H9 (cell line): ENCODE measurements around the gene TIAM2. TPM values are rescaled to one million over a fixed set of nuclear protein-coding genes. Genes with fewer than 3 reads are reported as not detected.

ENCODE experiments used
- DNase-seq: peaks from one replicate; pipeline ENCODE4 v3.0.0-alpha.2; 2017
- H2AFZ ChIP-seq: one replicate; pipeline ENCODE4 v1.6.1; 2013; ENCODE audit warnings: mild to moderate bottlenecking, low read length, control low read depth, moderate library complexity
- H2AK5ac ChIP-seq: 2 replicates; pipeline ENCODE4 v1.6.1; 2013; ENCODE audit warnings: low read length, control low read depth, mixed read lengths; ENCODE audit not compliant: insufficient read length
- H2BK120ac ChIP-seq: one replicate; pipeline ENCODE4 v1.6.1; 2013; ENCODE audit warnings: low read depth, mild to moderate bottlenecking, low read length, control low read depth, inconsistent platforms; ENCODE audit not compliant: poor library complexity, severe bottlenecking
- H2BK12ac ChIP-seq: 2 replicates; pipeline ENCODE4 v1.6.1; 2013; ENCODE audit warnings: low read length, control low read depth, mixed read lengths, low read depth; ENCODE audit not compliant: insufficient read length
- H2BK15ac ChIP-seq: 2 replicates; pipeline ENCODE4 v1.6.1; 2013; ENCODE audit warnings: low read depth, low read length, control low read depth
- H2BK20ac ChIP-seq: one replicate; pipeline ENCODE4 v1.6.1; 2013; ENCODE audit warnings: low read depth, mild to moderate bottlenecking, low read length, control low read depth, inconsistent platforms; ENCODE audit not compliant: poor library complexity, severe bottlenecking
- H2BK5ac ChIP-seq: 2 replicates; pipeline ENCODE4 v1.6.1; 2013; ENCODE audit warnings: low read length, control low read depth, mixed read lengths; ENCODE audit not compliant: insufficient read length
- H3K14ac ChIP-seq: 2 replicates; pipeline ENCODE4 v1.6.1; 2013; ENCODE audit warnings: low read length, control low read depth; ENCODE audit not compliant: insufficient read depth
- H3K18ac ChIP-seq: 2 replicates; pipeline ENCODE4 v1.6.1; 2013; ENCODE audit warnings: low read depth, mild to moderate bottlenecking, mixed read lengths, low read length, control low read depth; ENCODE audit not compliant: insufficient read length
- H3K23ac ChIP-seq: 2 replicates; pipeline ENCODE4 v1.6.1; 2013; ENCODE audit warnings: low read length, control low read depth, mixed read lengths, low read depth; ENCODE audit not compliant: insufficient read length
- H3K23me2 ChIP-seq: 2 replicates; pipeline ENCODE4 v1.6.1; 2013; ENCODE audit warnings: low read depth, mild to moderate bottlenecking, mixed read lengths, low read length, control low read depth; ENCODE audit not compliant: insufficient read length, poor library complexity, severe bottlenecking
- H3K27ac ChIP-seq: 2 replicates; pipeline ENCODE4 v1.5.1; 2013; ENCODE audit warnings: low read length, control low read depth, mixed read lengths, low read depth; ENCODE audit not compliant: insufficient read length
- H3K27me3 ChIP-seq: 2 replicates; pipeline ENCODE4 v1.6.1; 2013; ENCODE audit warnings: low read length, control low read depth, inconsistent platforms; ENCODE audit not compliant: insufficient read depth
- H3K4ac ChIP-seq: 2 replicates; pipeline ENCODE4 v1.6.1; 2013; ENCODE audit warnings: low read depth, mild to moderate bottlenecking, control low read depth, inconsistent platforms, low read length, moderate library complexity
- H3K4me1 ChIP-seq: 2 replicates; pipeline ENCODE4 v1.6.1; 2013; ENCODE audit warnings: low read length, control low read depth, inconsistent platforms; ENCODE audit not compliant: insufficient read depth
- H3K4me2 ChIP-seq: 2 replicates; pipeline ENCODE4 v1.6.1; 2013; ENCODE audit warnings: low read length, control low read depth, mixed read lengths; ENCODE audit not compliant: insufficient read length, insufficient read depth
- H3K56ac ChIP-seq: 2 replicates; pipeline ENCODE4 v1.6.1; 2013; ENCODE audit warnings: low read depth, mild to moderate bottlenecking, mixed read lengths, low read length, control low read depth; ENCODE audit not compliant: insufficient read length
- H3K79me1 ChIP-seq: 2 replicates; pipeline ENCODE4 v1.6.1; 2013; ENCODE audit warnings: low read depth, mild to moderate bottlenecking, moderate library complexity, low read length, control low read depth, inconsistent platforms; ENCODE audit not compliant: insufficient read depth, poor library complexity, severe bottlenecking
- H3K79me2 ChIP-seq: 2 replicates; pipeline ENCODE4 v1.6.1; 2013; ENCODE audit warnings: low read length, control low read depth, inconsistent platforms; ENCODE audit not compliant: insufficient read depth
- H3K9ac ChIP-seq: 2 replicates; pipeline ENCODE4 v1.6.1; 2013; ENCODE audit warnings: low read length, control low read depth, mixed read lengths; ENCODE audit not compliant: insufficient read length; ENCODE audit errors: extremely low read depth
- H3K9me3 ChIP-seq: one replicate; pipeline ENCODE4 v1.6.1; 2013; ENCODE audit warnings: low read depth, low read length, inconsistent platforms; ENCODE audit not compliant: control insufficient read depth
- H3T11ph ChIP-seq: one replicate; pipeline ENCODE4 v1.6.1; 2013; ENCODE audit warnings: mild to moderate bottlenecking, low read length, control low read depth, inconsistent platforms
- H4K20me1 ChIP-seq: one replicate; pipeline ENCODE4 v1.6.1; 2013; ENCODE audit not compliant: control insufficient read depth, insufficient read length, insufficient read depth
- H4K5ac ChIP-seq: 2 replicates; pipeline ENCODE4 v1.6.1; 2013; ENCODE audit warnings: low read depth, mild to moderate bottlenecking, mixed read lengths, low read length, control low read depth; ENCODE audit not compliant: insufficient read length
- H4K8ac ChIP-seq: replicated peaks from 2 replicates; pipeline ENCODE4 v1.6.1; 2013; ENCODE audit warnings: low read length, control low read depth, mixed read lengths, low read depth; ENCODE audit not compliant: insufficient read length
- H4K91ac ChIP-seq: 2 replicates; pipeline ENCODE4 v1.6.1; 2013; ENCODE audit warnings: low read depth, mild to moderate bottlenecking, moderate library complexity, mixed read lengths, low read length, control low read depth; ENCODE audit not compliant: insufficient read length
- H3K27ac Mint-ChIP-seq, 3 experiments: 2 replicates in 2 of 3; 3 replicates in 1 of 3; pipeline ENCODE4 v1.8.0; 2020 to 2021; ENCODE audit warnings: mixed read lengths in 3 of 3, mild to moderate bottlenecking in 1 of 3, moderate library complexity in 1 of 3
- H3K27me3 Mint-ChIP-seq: 2 replicates; pipeline ENCODE4 v1.8.0; 2021; ENCODE audit warnings: low read depth, mild to moderate bottlenecking, moderate library complexity, mixed read lengths
- H3K36me3 Mint-ChIP-seq, 3 experiments: 2 replicates in 2 of 3; 3 replicates in 1 of 3; pipeline ENCODE4 v1.8.0; 2020 to 2021; ENCODE audit warnings: low read depth in 3 of 3, mixed read lengths in 3 of 3; ENCODE audit not compliant: insufficient read depth in 1 of 3
- H3K4me1 Mint-ChIP-seq, 2 experiments: 2 replicates each; pipeline ENCODE4 v1.8.0; 2020; ENCODE audit warnings: mixed read lengths in 2 of 2
- H3K4me3 Mint-ChIP-seq, 2 experiments: 2 replicates in 1 of 2; 3 replicates in 1 of 2; pipeline ENCODE4 v1.8.0; 2020 to 2021; ENCODE audit warnings: mild to moderate bottlenecking in 2 of 2, mixed read lengths in 2 of 2, moderate library complexity in 1 of 2
- H3K9me3 Mint-ChIP-seq, 2 experiments: 2 replicates in 1 of 2; 3 replicates in 1 of 2; pipeline ENCODE4 v1.8.0; 2020; ENCODE audit warnings: mild to moderate bottlenecking in 2 of 2, mixed read lengths in 2 of 2, moderate library complexity in 1 of 2
- CTCF ChIP-seq: fragments of 200-600 bp; sonication (generic); conservative IDR thresholded peaks from 3 replicates; pipeline ENCODE4 v1.8.0; 2021; ENCODE audit warnings: antibody characterized with exemption, mild to moderate bottlenecking
- WGBS: extraction: QIAGEN DNeasy Blood & Tissue Kit; methylation state at CpG from one replicate; pipeline ENCODE4 v1.1.7; 2013; ENCODE audit warnings: missing lambda C conversion rate, low lambda C conversion rate, mixed read lengths; ENCODE audit not compliant: insufficient read length; ENCODE audit errors: extremely low coverage; 5-methylcytosine and 5-hydroxymethylcytosine counted together
- total RNA-seq: library from RNA; stranded (reverse); gene quantifications from 2 replicates; pipeline ENCODE4 v1.2.1, GENCODE V29; 2021

Gene TIAM2
- total RNA-seq, 1 experiment from 2014 or later: 6.3 TPM

- no peak for TF ChIP-seq CTCF
- peaks cover 72 to 73% of the 10 kb centered on the region in 2 experiments for H3K4me1 Mint-ChIP-seq
- no peak overlapping the region for H3K23ac ChIP-seq
These were observed 151.1 kb downstream of the TIAM2 start for GRCh38 chr6:155146205-155146604.

More at GRCh38 chr6:155146205-155146604, 151.1 kb downstream of the TIAM2 start:
- Histone ChIP-seq H4K5ac (no peak overlapping the region), H4K8ac (no peak overlapping the region), H2AFZ (no peak overlapping the region), H3K79me2 (no peaks in the 10 kb centered on the region), H2AK5ac (no peak overlapping the region), H3K4me1 (peaks cover 20% of the 10 kb centered on the region), H3K4me2 (no peak overlapping the region), H3T11ph (no peak overlapping the region), H3K9me3 (no peaks in the 10 kb centered on the region), H4K91ac (no peak overlapping the region), H3K27me3 (no peaks in the 10 kb centered on the region), H2BK20ac (peak overlapping the region; percentile 78), H3K27ac (no peak overlapping the region), H3K79me1 (no peaks in the 10 kb centered on the region), H3K56ac (no peak overlapping the region), H4K20me1 (peaks cover 3% of the 10 kb centered on the region), H3K4ac (no peak overlapping the region; the same call in 1 of the 2 replicates), H2BK12ac (no peak overlapping the region), H3K18ac (no peak overlapping the region), H3K14ac (no peak overlapping the region), H2BK15ac (no peak overlapping the region), H3K9ac (no peak overlapping the region), H2BK120ac (no peak overlapping the region), H2BK5ac (no peak overlapping the region), H3K23me2 (no peaks in the 10 kb centered on the region)
- no CpG with 5 or more reads among the region's 4 CpGs for WGBS
- DNase-seq: no peak
- H3K9me3 Mint-ChIP-seq: no peaks in the 10 kb centered on the region
- no peaks in the 10 kb centered on the region for H3K27me3 Mint-ChIP-seq
- no peak overlapping the region; a peak in 2 of 7 replicates for H3K27ac Mint-ChIP-seq
- H3K4me3 Mint-ChIP-seq: no peak overlapping the region
- peaks cover 3 to 21% (median 6%) of the 10 kb centered on the region in 3 experiments; a peak in 6 of 7 replicates for H3K36me3 Mint-ChIP-seq
